Measurements from ENCODE around the gene SNX9. TPM values are rescaled to one million over a fixed set of nuclear protein-coding genes. Genes with fewer than 3 reads are reported as not detected.

Gene SNX9
- total RNA-seq, 1 donor from 2014 or later: 68.6 TPM

- no peak for TF ChIP-seq CTCF (IDR thresholded peaks at IDR 0.05; ENCODE audit: unreplicated experiment)
- peaks cover 1% of the 10 kb centered on the region for H3K27me3 Mint-ChIP-seq (ENCODE audit: unreplicated experiment)
- peaks cover 6% of the 10 kb centered on the region for H3K9me3 Mint-ChIP-seq (ENCODE audit: unreplicated experiment)
- H3K4me1 Mint-ChIP-seq (ENCODE audit: unreplicated experiment): peaks cover 8% of the 10 kb centered on the region
- no peak for DNase-seq (ENCODE audit: low spot score)
- peaks cover 12% of the 10 kb centered on the region for H3K36me3 Mint-ChIP-seq (ENCODE audit: low read depth, unreplicated experiment)
- no peak overlapping the region for H3K4me3 Mint-ChIP-seq (ENCODE audit: unreplicated experiment)
- H3K27ac Mint-ChIP-seq (ENCODE audit: unreplicated experiment): no peak overlapping the region
Measured at GRCh38 chr6:157962601-157963302, 139.7 kb downstream of the SNX9 start.

- no peak for DNase-seq (ENCODE audit: low spot score)
- peaks cover 8% of the 10 kb centered on the region for H3K4me1 Mint-ChIP-seq (ENCODE audit: unreplicated experiment)
- TF ChIP-seq CTCF (IDR thresholded peaks at IDR 0.05; ENCODE audit: unreplicated experiment): no peak
- H3K9me3 Mint-ChIP-seq (ENCODE audit: unreplicated experiment): peaks cover 6% of the 10 kb centered on the region
- peaks cover 1% of the 10 kb centered on the region for H3K27me3 Mint-ChIP-seq (ENCODE audit: unreplicated experiment)
- H3K4me3 Mint-ChIP-seq (ENCODE audit: unreplicated experiment): no peak overlapping the region
- no peak overlapping the region for H3K27ac Mint-ChIP-seq (ENCODE audit: unreplicated experiment)
- peaks cover 11% of the 10 kb centered on the region for H3K36me3 Mint-ChIP-seq (ENCODE audit: low read depth, unreplicated experiment)
Measured at GRCh38 chr6:157964100-157964499, 141.1 kb downstream of the SNX9 start.

- TF ChIP-seq CTCF (IDR thresholded peaks at IDR 0.05; ENCODE audit: unreplicated experiment): no peak
- Mint-ChIP-seq H3K9me3 (ENCODE audit: unreplicated experiment) (no peaks in the 10 kb centered on the region), H3K27me3 (ENCODE audit: unreplicated experiment) (no peaks in the 10 kb centered on the region), H3K4me3 (ENCODE audit: unreplicated experiment) (no peak overlapping the region), H3K36me3 (ENCODE audit: low read depth, unreplicated experiment) (no peaks in the 10 kb centered on the region), H3K27ac (ENCODE audit: unreplicated experiment) (no peak overlapping the region), H3K4me1 (ENCODE audit: unreplicated experiment) (peaks cover 8% of the 10 kb centered on the region)
- DNase-seq (ENCODE audit: low spot score): no peak
Measured at GRCh38 chr6:157965387-157965786, 142.3 kb downstream of the SNX9 start.

- no peaks in the 10 kb centered on the region for H3K9me3 Mint-ChIP-seq (ENCODE audit: unreplicated experiment)
- DNase-seq (ENCODE audit: low spot score): no peak
Measured at GRCh38 chr6:157966589-157966977, 143.5 kb downstream of the SNX9 start.

More at GRCh38 chr6:157966589-157966977, 143.5 kb downstream of the SNX9 start:
- no peak for TF ChIP-seq CTCF (IDR thresholded peaks at IDR 0.05; ENCODE audit: unreplicated experiment)
- Mint-ChIP-seq H3K27ac (ENCODE audit: unreplicated experiment) (no peak overlapping the region), H3K4me3 (ENCODE audit: unreplicated experiment) (no peak overlapping the region), H3K36me3 (ENCODE audit: low read depth, unreplicated experiment) (no peaks in the 10 kb centered on the region), H3K27me3 (ENCODE audit: unreplicated experiment) (no peaks in the 10 kb centered on the region), H3K4me1 (ENCODE audit: unreplicated experiment) (peaks cover 14% of the 10 kb centered on the region)

Data from endothelial cell (in vitro differentiated cells).